Measurements from ENCODE around the gene HELLS. TPM values are rescaled to one million over a fixed set of nuclear protein-coding genes. Genes with fewer than 3 reads are reported as not detected.

HELLS gene
- total and polyA plus RNA-seq, 8 donors, result 20.0 to 47.5 (median 35.7) TPM

- no peak for DNase-seq
- intact Hi-C loops (cut with DNase I), result no loop called here
- no peak overlapping the region for H3K27ac ChIP-seq
- H3K4me1 ChIP-seq, result no peaks in the 10 kb centered on the region
- no peaks in the 10 kb centered on the region for H3K9me3 ChIP-seq
- ATAC-seq, result no peak
- no peaks in the 10 kb centered on the region for H3K36me3 ChIP-seq
- no peak for TF ChIP-seq CTCF (IDR thresholded peaks at IDR 0.05)
- H3K27me3 ChIP-seq, result no peaks in the 10 kb centered on the region
- no peak overlapping the region for H3K4me3 ChIP-seq
Measured at GRCh38 chr10:94623572-94623971, 78.0 kb downstream of the HELLS start.

GRCh38 chr10:94626476-94626875 lies 80.9 kb downstream of the HELLS start:
- DNase-seq, result no peak
- H3K27ac ChIP-seq, result no peak overlapping the region
- intact Hi-C loops (cut with DNase I), result no loop called here
- H3K9me3 ChIP-seq, result no peaks in the 10 kb centered on the region
- no peak overlapping the region for H3K4me3 ChIP-seq
- no peak for TF ChIP-seq CTCF (IDR thresholded peaks at IDR 0.05)
- H3K4me1 ChIP-seq, result no peaks in the 10 kb centered on the region
- ATAC-seq, result no peak
- no peaks in the 10 kb centered on the region for H3K36me3 ChIP-seq
- H3K27me3 ChIP-seq, result no peaks in the 10 kb centered on the region

GRCh38 chr10:94627511-94627910 lies 81.9 kb downstream of the HELLS start:
- no peaks in the 10 kb centered on the region for H3K4me1 ChIP-seq
- no peak for ATAC-seq
- intact Hi-C loops (cut with DNase I), result no loop called here
- H3K9me3 ChIP-seq, result no peaks in the 10 kb centered on the region
- peak in 1 of 4 donors; percentile 7 for DNase-seq
- H3K27ac ChIP-seq, result no peak overlapping the region
- H3K27me3 ChIP-seq, result no peaks in the 10 kb centered on the region
- TF ChIP-seq CTCF (IDR thresholded peaks at IDR 0.05), result no peak
- no peaks in the 10 kb centered on the region for H3K36me3 ChIP-seq
- no peak overlapping the region for H3K4me3 ChIP-seq

GRCh38 chr10:94630017-94630688 lies 84.6 kb downstream of the HELLS start:
- Histone ChIP-seq H3K4me3 (no peak overlapping the region), H3K4me1 (no peaks in the 10 kb centered on the region), H3K9me3 (peaks cover 0 to 11% of the 10 kb centered on the region in 2 donors), H3K27me3 (no peaks in the 10 kb centered on the region), H3K36me3 (no peaks in the 10 kb centered on the region), H3K27ac (no peak overlapping the region)
- intact Hi-C loops (cut with DNase I), result no loop called here
- ATAC-seq, result peak; percentile 59
- peak in 2 of 4 donors; percentile 17 to 32 for DNase-seq
- peak; percentile 47 to 55 for TF ChIP-seq CTCF (IDR thresholded peaks at IDR 0.05)

- DNase-seq (no peak), ATAC-seq (no peak)
- H3K4me3 ChIP-seq, result no peak overlapping the region
- no peaks in the 10 kb centered on the region for H3K4me1 ChIP-seq
- H3K36me3 ChIP-seq, result no peaks in the 10 kb centered on the region
- H3K27ac ChIP-seq, result no peak overlapping the region
- no peak for TF ChIP-seq CTCF (IDR thresholded peaks at IDR 0.05)
- H3K27me3 ChIP-seq, result no peaks in the 10 kb centered on the region
- peaks cover 0 to 11% of the 10 kb centered on the region in 2 donors for H3K9me3 ChIP-seq
- intact Hi-C loops (cut with DNase I), result no loop called here
Measured at GRCh38 chr10:94631077-94631875, 85.7 kb downstream of the HELLS start.
